NCI-H524 (cell line): ENCODE data around the gene USP11.

Experiments
- DNase-seq, 2 experiments: peaks; one replicate each; lab custom pipeline; 2025; lab: John Stamatoyannopoulos, UW

Gene USP11

GRCh38 chrX:47224266-47224895 is 8.4 kb upstream of the USP11 start:
- DNase-seq = no peak

DNA sequence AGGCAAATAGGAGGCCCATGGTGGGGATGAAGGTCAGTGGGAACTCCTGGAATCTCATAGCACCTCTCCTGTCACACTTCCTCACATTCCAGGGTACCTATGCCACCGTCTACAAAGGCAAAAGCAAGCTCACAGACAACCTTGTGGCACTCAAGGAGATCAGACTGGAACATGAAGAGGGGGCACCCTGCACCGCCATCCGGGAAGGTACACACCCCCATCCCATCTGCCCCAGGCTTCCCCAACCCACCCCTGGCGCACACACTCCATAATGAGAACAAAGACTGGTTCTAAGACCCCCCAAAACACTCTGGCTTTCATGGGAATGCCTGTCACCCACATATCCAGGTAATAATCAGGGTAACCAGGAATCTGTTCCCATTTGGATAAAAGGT is 7.9 kb upstream of the USP11 start:
- DNase-seq = no peak

GRCh38 chrX:47226071-47226470 is 6.7 kb upstream of the USP11 start:
- DNase-seq = no peak

GRCh38 chrX:47226531-47227333 is 6.1 kb upstream of the USP11 start:
- DNase-seq = no peak

GRCh38 chrX:47227334-47227583 is 5.5 kb upstream of the USP11 start:
- DNase-seq = no peak

- no peak for DNase-seq
Measured at GRCh38 chrX:47228550-47229270, 4.1 kb upstream of the USP11 start.

- DNase-seq = no peak
Measured at GRCh38 chrX:47229427-47229826, 3.4 kb upstream of the USP11 start.

DNA sequence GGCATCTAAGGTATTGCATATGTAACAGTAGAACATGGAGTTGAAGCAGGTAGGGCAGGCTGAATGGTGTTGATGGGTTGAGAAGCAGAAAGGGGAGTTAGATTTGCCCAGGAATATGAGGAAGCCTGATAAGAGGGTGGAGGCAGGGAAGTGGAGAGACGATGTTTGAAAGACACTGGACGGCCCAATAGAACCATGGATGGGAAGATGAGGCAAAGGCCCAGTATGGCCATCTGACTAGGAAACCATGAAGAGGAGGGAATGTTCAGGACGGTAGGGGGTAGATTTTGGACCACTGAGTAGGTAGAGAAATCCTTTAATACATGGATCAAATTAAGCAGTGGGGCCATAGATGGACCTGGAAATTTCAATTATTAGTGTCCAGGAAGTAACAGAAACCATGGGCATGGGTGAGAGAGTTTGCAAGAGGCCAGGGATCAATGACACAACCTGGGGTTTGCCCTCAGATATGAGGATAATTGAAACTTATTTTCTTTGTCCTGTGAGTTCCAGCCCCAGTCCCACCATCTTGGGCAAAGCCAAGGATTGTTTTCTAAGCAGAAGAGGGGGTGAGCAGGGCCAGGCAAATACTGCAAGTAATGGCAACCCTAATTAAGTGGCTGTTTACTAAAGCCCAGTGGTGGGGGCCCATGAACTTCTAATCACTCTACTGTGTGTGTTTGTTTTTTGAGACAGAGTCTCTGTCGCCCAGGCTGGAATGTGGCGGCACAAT is 2.5 kb upstream of the USP11 start:
- DNase-seq = no peak

DNA sequence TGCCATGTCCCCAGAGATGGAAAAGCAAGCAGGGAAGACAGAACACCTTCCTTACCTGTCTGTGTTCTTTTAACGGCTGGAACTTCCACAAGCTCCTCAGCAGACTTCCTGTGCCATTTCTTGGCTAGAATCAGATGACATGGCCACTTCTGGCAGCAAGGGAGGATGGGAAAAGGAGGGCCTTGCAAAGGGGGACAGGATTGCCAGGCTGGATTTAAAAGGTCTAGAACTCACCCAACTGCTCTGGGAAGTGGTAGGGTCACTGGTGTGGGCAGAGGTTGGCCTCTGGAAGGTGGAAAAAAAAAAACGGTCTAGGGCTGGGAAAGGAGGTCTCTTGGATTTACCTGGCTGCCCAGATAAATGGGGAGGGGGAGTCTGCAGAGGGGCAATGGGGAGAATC is 1.6 kb upstream of the USP11 start:
- DNase-seq = no peak

GRCh38 chrX:47232197-47232802 is 509 bp upstream of the USP11 start:
- no peak for DNase-seq

DNA sequence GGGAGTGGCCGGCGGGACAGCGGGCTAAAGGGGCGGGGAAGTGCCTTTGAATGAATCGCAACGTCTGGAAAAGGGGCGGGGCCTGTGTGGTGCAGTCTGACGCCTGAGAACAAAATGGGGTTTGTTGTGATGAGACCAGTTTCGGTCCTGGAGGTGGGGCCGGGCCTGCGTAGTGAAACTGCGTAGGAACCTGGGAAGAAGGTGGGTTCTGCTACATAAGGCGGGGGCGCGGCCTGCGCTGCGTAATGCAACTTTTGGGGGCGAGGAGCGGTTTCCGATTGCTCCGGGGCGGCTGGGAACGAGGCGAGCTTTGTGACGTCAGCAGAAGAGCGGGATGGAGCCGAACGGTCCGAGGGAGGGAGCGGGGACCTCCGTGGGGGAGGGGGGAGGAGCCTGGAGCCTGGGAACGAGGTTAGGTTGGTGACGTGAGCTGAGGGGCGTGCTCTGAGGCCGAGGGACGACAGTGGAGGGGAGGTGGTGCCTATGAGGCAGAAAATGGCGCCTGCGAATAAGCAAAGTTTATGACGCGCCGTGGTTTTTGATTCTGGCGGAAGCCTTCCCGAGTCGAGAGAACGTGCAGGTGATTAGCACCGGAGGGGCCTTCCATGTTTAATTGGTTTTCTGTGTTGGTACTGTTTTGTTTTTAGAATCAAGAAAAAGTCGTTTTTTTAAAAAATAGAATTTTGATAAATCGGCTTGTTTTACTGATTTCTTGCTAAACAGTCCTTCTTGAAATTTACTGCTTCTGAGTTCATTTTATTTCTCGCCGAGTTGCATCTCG is 714 bp downstream of the USP11 start:
- peak; percentile 98 for DNase-seq

- no peak for DNase-seq
Measured at GRCh38 chrX:47234583-47234982, 1.8 kb downstream of the USP11 start.

DNA sequence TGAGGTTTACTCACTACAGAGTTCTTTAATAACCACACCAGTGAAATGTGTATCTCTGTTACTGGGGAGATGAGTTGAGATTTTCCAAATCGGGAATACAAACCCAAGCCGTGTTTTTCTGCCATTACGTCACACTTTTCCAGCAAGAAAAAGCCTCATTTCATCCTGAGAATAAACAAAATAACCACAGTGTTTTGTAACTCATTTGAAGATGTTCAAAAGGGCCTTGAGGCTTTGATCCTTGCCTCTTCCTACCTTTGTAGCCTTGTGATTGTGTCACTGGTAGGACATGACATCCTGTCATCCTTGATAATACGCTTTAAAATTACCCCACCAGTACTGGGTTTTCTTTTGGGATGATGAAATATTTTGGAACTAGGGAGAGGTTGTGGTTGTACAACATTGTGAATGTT is 2.9 kb downstream of the USP11 start:
- DNase-seq = no peak

DNA sequence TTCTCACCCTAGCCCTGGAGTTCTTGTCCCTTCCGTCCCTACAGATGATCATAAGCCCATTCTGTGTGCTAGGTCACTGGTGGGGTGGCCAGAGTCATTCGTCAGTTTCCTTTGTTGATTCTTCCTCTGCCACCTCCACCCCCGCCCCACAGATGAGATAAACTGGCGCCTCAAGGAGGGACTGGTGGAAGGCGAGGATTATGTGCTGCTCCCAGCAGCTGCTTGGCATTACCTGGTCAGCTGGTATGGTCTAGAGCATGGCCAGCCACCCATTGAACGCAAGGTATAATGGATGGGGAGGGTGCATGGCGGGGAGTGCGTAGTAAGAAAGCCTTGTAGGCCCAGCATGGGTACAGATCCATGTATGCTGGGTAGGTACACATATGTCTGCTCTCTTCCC is 6.4 kb downstream of the USP11 start:
- DNase-seq = no peak

- DNase-seq = no peak
Measured at GRCh38 chrX:47239898-47240545, 7.2 kb downstream of the USP11 start.

- DNase-seq = no peak
Measured at GRCh38 chrX:47240619-47241018, 7.8 kb downstream of the USP11 start.

DNA sequence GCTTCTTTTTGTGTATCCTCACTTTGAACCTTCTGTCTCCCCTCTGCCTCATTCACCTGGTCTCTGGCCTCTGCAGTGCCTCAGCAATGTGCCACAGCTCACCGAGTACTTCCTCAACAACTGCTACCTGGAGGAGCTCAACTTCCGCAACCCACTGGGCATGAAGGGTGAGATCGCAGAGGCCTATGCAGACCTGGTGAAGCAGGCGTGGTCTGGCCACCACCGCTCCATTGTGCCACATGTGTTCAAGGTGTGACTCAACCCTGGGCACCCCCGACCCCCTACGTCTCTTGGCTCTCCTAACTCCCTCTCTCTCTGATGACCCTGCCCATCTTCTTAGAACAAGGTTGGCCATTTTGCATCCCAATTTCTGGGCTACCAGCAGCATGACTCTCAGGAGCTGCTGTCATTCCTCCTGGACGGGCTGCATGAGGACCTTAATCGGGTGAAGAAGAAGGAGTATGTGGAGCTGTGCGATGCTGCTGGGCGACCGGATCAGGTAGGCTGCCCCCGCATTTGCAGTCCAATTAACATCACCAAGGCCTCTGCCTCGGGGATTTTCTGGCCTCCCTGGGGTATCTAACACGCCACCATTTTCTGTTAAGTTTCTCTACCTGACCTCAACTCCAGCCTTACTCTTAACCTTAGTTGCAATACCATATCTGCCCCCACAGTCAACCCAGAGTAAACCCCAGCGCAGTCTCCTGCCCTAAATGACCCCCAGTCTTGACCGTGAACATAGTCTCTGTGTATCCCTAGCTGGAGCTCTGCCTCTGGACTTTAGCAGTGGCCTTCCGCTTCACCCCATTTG is 8.6 kb downstream of the USP11 start:
- no peak for DNase-seq

- DNase-seq = no peak
Measured at GRCh38 chrX:47242321-47242720, 9.5 kb downstream of the USP11 start.

GRCh38 chrX:47243351-47243750 is 10.5 kb downstream of the USP11 start:
- DNase-seq = no peak

DNA sequence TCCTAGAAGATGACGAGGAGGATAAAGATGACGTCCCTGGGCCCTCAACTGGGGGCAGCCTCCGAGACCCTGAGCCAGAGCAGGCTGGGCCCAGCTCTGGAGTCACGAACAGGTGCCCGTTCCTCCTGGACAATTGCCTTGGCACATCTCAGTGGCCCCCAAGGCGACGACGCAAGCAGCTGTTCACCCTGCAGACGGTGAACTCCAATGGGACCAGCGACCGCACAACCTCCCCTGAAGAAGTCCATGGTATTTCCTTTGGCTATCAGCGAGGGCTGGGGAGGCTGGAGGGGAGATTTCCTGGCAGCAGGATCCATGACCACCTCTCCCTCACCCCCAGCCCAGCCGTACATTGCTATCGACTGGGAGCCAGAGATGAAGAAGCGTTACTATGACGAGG is 11.9 kb downstream of the USP11 start:
- peak; percentile 35 to 63 for DNase-seq
